B cell (primary cell): ENCODE results near the gene USP48. TPM values are rescaled to one million over a fixed set of nuclear protein-coding genes. Genes with fewer than 3 reads are reported as not detected.
A peak's percentile ranks its signal among the peaks of the same experiment; 100 is the strongest.

Experiments
- ATAC-seq: fragments of 200-7000 bp; cut with Tn5 transposase; one replicate; pipeline ENCODE4 v1.10.0; 2021; ENCODE audit warnings: low read depth, mild to moderate bottlenecking, moderate number of reproducible peaks, moderate library complexity
- CTCF ChIA-PET: fragments of 350-600 bp; sonication (Branson Sonifier 250); formaldehyde crosslinking; loops from one replicate; lab custom pipeline; 2021; ENCODE audit warnings: antibody characterized with exemption, inconsistent platforms; lab: Charles Lee
- POLR2A ChIA-PET: fragments of 350-600 bp; sonication (Branson Sonifier 250); formaldehyde crosslinking; loops from one replicate; lab custom pipeline; 2021; ENCODE audit warnings: antibody characterized with exemption; lab: Charles Lee
- DNase-seq: peaks from one replicate; pipeline ENCODE4 v3.0.0; 2013
- H2AFZ ChIP-seq: 2 replicates; pipeline ENCODE4 v1.6.1; 2012; ENCODE audit warnings: mild to moderate bottlenecking, low read depth, low read length; ENCODE audit not compliant: insufficient read depth, poor library complexity, severe bottlenecking
- H3K27ac ChIP-seq, 2 donors: 1 replicate in 1 of 2; 2 replicates in 1 of 2; pipeline ENCODE4 v1.5.1; 2012 to 2013; ENCODE audit warnings: low read length in 2 of 2, mild to moderate bottlenecking in 2 of 2, moderate library complexity in 1 of 2
- H3K27me3 ChIP-seq, 4 experiments: fragments of 200-600 bp in 1 of 4; sonication (generic) in 1 of 4; replicated peaks in 1 of 4; 1 replicate in 2 of 4; 2 replicates in 2 of 4; pipeline versions ENCODE4 v1.6.1 to v1.7.0; 2013 to 2016; ENCODE audit warnings: low read length in 3 of 4, mild to moderate bottlenecking in 2 of 4, mixed read lengths in 1 of 4, moderate library complexity in 1 of 4; ENCODE audit not compliant: insufficient read depth in 4 of 4, control insufficient read depth in 3 of 4; ENCODE audit errors: control extremely low read depth in 1 of 4
- H3K36me3 ChIP-seq, 2 experiments: replicated peaks in 1 of 2; 1 replicate in 1 of 2; 2 replicates in 1 of 2; pipeline versions ENCODE4 v1.6.1 to v1.7.1; 2013; ENCODE audit warnings: low read length in 1 of 2; ENCODE audit not compliant: insufficient read depth in 2 of 2, control insufficient read depth in 1 of 2; ENCODE audit errors: control extremely low read depth in 1 of 2, extremely low read depth in 1 of 2
- H3K4me1 ChIP-seq, 2 donors: fragments of 200-600 bp in 1 of 2; sonication (generic) in 1 of 2; 1 replicate in 1 of 2; 2 replicates in 1 of 2; pipeline versions ENCODE4 v1.5.1 to v1.6.1; 2013 to 2017; ENCODE audit warnings: low read length in 2 of 2; ENCODE audit not compliant: control insufficient read depth in 2 of 2, insufficient read depth in 2 of 2
- H3K4me2 ChIP-seq: replicated peaks from 2 replicates; pipeline ENCODE3; 2012; ENCODE audit warnings: mild to moderate bottlenecking, low read depth, low read length; ENCODE audit not compliant: poor library complexity, severe bottlenecking
- H3K4me3 ChIP-seq, 5 experiments: fragments of 200-600 bp in 1 of 5; sonication (generic) in 1 of 5; 1 replicate in 3 of 5; 2 replicates in 2 of 5; pipeline versions ENCODE4 v1.5.1 to v1.7.0; 2011 to 2016; ENCODE audit warnings: low read length in 4 of 5, mild to moderate bottlenecking in 4 of 5, low read depth in 2 of 5, control low read depth in 1 of 5, moderate library complexity in 1 of 5; ENCODE audit not compliant: insufficient read depth in 1 of 5; ENCODE audit errors: control extremely low read depth in 1 of 5, extremely low read depth in 1 of 5
- H3K79me2 ChIP-seq: fragments of 200-600 bp; sonication (generic); one replicate; pipeline ENCODE4 v1.6.0; 2016; ENCODE audit warnings: low read length; ENCODE audit not compliant: control insufficient read depth, insufficient read depth
- H3K9ac ChIP-seq: fragments of 200-600 bp; sonication (generic); 2 replicates; pipeline ENCODE4 v1.6.1; 2017; ENCODE audit warnings: mild to moderate bottlenecking, low read length, moderate library complexity
- H3K9me3 ChIP-seq, 3 donors: one replicate each; pipeline versions ENCODE4 v1.6.1 to v1.7.1; 2013; ENCODE audit warnings: low read length in 2 of 3; ENCODE audit not compliant: control insufficient read depth in 2 of 3, insufficient read depth in 1 of 3; ENCODE audit errors: control extremely low read depth in 1 of 3
- H4K20me1 ChIP-seq: 2 replicates; pipeline ENCODE4 v1.6.0; 2012; ENCODE audit warnings: mild to moderate bottlenecking, low read length; ENCODE audit not compliant: insufficient read depth, control insufficient read depth, poor library complexity, severe bottlenecking
- H3K27ac Mint-ChIP-seq: one replicate; pipeline ENCODE4 v1.8.0; 2021; ENCODE audit warnings: mixed read lengths
- H3K27me3 Mint-ChIP-seq: one replicate; pipeline ENCODE4 v1.8.0; 2021; ENCODE audit warnings: mixed read lengths
- H3K4me1 Mint-ChIP-seq: one replicate; pipeline ENCODE4 v1.8.0; 2021; ENCODE audit warnings: mixed read lengths
- H3K4me3 Mint-ChIP-seq: one replicate; pipeline ENCODE4 v1.8.0; 2021; ENCODE audit warnings: mixed read lengths
- H3K9me3 Mint-ChIP-seq: one replicate; pipeline ENCODE4 v1.8.0; 2022; ENCODE audit warnings: mixed read lengths; ENCODE audit not compliant: insufficient read depth
- EZH2 ChIP-seq: IDR thresholded peaks from 2 replicates; pipeline ENCODE4 v1.6.1; 2012; ENCODE audit warnings: borderline replicate concordance, low read depth, mild to moderate bottlenecking, moderate library complexity, low read length; ENCODE audit not compliant: insufficient read depth, poor library complexity, severe bottlenecking
- WGBS: methylation state at CpG from one replicate; pipeline ENCODE4 v1.1.5; 2013; ENCODE audit warnings: missing lambda C conversion rate; ENCODE audit not compliant: insufficient coverage; 5-methylcytosine and 5-hydroxymethylcytosine counted together
- intact Hi-C: fragments of 100-400 bp; cut with micrococcal nuclease; formaldehyde crosslinking; loops from one replicate; pipeline ENCODE4 v1.10.0; 2022
- polyA plus RNA-seq: library from polyadenylated mRNA; depleted of rRNA; stranded (reverse); fragments of >200 nt; gene quantifications from 2 replicates; pipeline ENCODE4 v1.2.3, GENCODE V29; 2012
- total RNA-seq, 2 donors: library from RNA; stranded (reverse); fragments of 120-200 nt in 1 of 2; gene quantifications; 1 replicate in 1 of 2; 2 replicates in 1 of 2; pipeline versions ENCODE4 v1.2.3 to v1.2.4, GENCODE V29; 2013 to 2022
- TF ChIP-seq, protein P1 (sequence below): fragments of 200-600 bp; IDR thresholded peaks from one replicate; pipeline ENCODE4 v1.8.0; 2022; ENCODE audit warnings: antibody characterized with exemption, mild to moderate bottlenecking

Gene USP48
- total and polyA plus RNA-seq, 2 donors (not counting 1 experiment from before 2014, with no cell fraction given): 21.2 to 135 TPM

DNA sequence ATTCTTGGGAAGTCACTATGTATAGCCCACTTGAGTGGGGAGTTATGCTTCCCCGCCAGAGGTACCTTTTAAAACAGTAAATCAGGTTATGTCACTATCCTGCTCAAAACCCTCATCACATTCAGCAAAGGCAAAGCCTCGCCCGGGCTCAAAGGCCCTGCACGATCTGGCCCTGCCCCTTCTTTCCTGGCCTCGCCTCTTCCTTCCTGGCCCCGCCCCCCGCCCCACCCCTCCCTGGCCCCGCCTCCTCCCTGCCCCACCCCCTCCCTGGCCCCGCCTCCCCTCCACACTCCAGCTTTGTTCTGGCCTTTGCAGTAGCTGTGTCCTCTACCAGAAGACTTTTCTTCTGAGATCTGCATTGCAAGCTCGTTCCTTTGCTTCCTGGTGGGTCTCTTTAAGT lies 35.7 kb upstream of the USP48 start:
- peak; percentile 34 for ATAC-seq
- H2AFZ ChIP-seq: no peak overlapping the region
- H3K9me3 Mint-ChIP-seq: no peaks in the 10 kb centered on the region
- no peaks in the 10 kb centered on the region for H3K36me3 ChIP-seq
- H3K4me2 ChIP-seq: no peak overlapping the region
- no peaks in the 10 kb centered on the region for H3K27me3 Mint-ChIP-seq
- no peak overlapping the region for H3K4me3 Mint-ChIP-seq
- no peak overlapping the region for H3K27ac ChIP-seq
- WGBS: 67% methylated on average over 1 of the region's 10 CpGs
- H3K27ac Mint-ChIP-seq: no peak overlapping the region
- no peak overlapping the region for H3K9ac ChIP-seq
- H3K9me3 ChIP-seq: peaks cover 0 to 3% (median 0%) of the 10 kb centered on the region in 3 donors
- no peaks in the 10 kb centered on the region for H3K27me3 ChIP-seq
- peaks cover 11 to 22% of the 10 kb centered on the region in 2 donors for H3K4me1 ChIP-seq
- ChIA-PET CTCF (no interaction called here), POLR2A (no interaction called here)
- intact Hi-C loops: no loop called here
- DNase-seq: peak; percentile 45
- no peaks in the 10 kb centered on the region for H4K20me1 ChIP-seq
- no peaks in the 10 kb centered on the region for H3K79me2 ChIP-seq
- no peak overlapping the region for H3K4me3 ChIP-seq
- peaks cover 13% of the 10 kb centered on the region for H3K4me1 Mint-ChIP-seq
- TF ChIP-seq, protein P1, sequence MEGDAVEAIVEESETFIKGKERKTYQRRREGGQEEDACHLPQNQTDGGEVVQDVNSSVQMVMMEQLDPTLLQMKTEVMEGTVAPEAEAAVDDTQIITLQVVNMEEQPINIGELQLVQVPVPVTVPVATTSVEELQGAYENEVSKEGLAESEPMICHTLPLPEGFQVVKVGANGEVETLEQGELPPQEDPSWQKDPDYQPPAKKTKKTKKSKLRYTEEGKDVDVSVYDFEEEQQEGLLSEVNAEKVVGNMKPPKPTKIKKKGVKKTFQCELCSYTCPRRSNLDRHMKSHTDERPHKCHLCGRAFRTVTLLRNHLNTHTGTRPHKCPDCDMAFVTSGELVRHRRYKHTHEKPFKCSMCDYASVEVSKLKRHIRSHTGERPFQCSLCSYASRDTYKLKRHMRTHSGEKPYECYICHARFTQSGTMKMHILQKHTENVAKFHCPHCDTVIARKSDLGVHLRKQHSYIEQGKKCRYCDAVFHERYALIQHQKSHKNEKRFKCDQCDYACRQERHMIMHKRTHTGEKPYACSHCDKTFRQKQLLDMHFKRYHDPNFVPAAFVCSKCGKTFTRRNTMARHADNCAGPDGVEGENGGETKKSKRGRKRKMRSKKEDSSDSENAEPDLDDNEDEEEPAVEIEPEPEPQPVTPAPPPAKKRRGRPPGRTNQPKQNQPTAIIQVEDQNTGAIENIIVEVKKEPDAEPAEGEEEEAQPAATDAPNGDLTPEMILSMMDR: no peak
- TF ChIP-seq EZH2: no peak

DNA sequence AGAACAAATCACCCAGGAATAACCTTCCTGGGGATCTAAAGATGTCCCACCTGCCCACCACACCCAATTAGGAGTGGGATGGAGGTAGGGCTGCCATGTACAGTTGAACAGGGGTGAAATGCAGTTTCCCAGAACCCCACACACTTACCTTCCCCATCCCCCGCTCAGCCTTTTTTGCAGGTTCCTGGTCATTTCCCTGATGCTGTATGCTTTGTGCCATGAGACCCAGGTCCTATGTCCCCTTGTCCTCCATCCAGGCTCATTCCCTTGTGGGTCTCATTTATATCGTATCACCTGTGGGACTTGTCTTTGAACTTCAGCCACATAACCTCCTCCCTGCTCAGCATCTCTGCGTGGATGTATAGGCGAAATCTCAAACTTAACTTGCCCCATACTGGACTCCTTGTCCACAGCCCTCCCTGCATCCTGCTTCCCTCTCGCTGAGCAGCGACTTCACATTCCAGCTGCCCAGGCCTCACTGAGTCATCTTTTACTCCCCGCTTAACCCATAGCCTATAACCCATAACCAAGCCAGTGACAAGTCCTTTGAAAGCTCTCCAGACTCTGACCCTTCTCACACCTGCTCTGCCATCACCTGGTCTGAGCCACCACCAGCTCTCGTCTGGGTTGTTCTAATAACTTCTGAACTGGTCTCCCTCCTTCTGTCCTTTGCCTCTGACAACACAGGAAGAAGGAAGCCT lies 33.8 kb upstream of the USP48 start:
- ChIA-PET POLR2A (no interaction called here), CTCF (no interaction called here)
- Histone ChIP-seq H2AFZ (no peak overlapping the region), H3K4me2 (no peak overlapping the region), H3K36me3 (no peaks in the 10 kb centered on the region), H3K9ac (no peak overlapping the region), H3K79me2 (no peaks in the 10 kb centered on the region), H3K27ac (peak overlapping the region in 1 of 2 donors; percentile 54), H3K9me3 (peaks cover 0 to 3% (median 3%) of the 10 kb centered on the region in 3 donors), H3K27me3 (no peaks in the 10 kb centered on the region), H4K20me1 (no peaks in the 10 kb centered on the region), H3K4me3 (no peak overlapping the region), H3K4me1 (peaks cover 11 to 23% of the 10 kb centered on the region in 2 donors)
- no peaks in the 10 kb centered on the region for H3K27me3 Mint-ChIP-seq
- no peak overlapping the region for H3K4me3 Mint-ChIP-seq
- ATAC-seq: no peak
- intact Hi-C loops: no loop called here
- H3K9me3 Mint-ChIP-seq: no peaks in the 10 kb centered on the region
- WGBS: 98% methylated on average over 7 of the region's 8 CpGs
- peaks cover 17% of the 10 kb centered on the region for H3K4me1 Mint-ChIP-seq
- no peak for TF ChIP-seq EZH2
- TF ChIP-seq, protein P1: no peak
- H3K27ac Mint-ChIP-seq: peak overlapping the region; percentile 8
- no peak for DNase-seq
